Lower lobe of right lung (tissue), 2 donors: ENCODE measurements around the gene CPE. TPM values are rescaled to one million over a fixed set of nuclear protein-coding genes. Genes with fewer than 3 reads are reported as not detected.

ENCODE experiments used
- ATAC-seq, 2 donors: fragments of 200-7000 bp; cut with Tn5 transposase; one replicate each; pipeline ENCODE4 v1.9.1; 2020 to 2022; ENCODE audit warnings: mild to moderate bottlenecking in 2 of 2, moderate library complexity in 2 of 2
- DNase-seq: peaks from one replicate; pipeline ENCODE4 v3.0.0-alpha.2; 2020
- H3K27ac ChIP-seq: fragments of 200-600 bp; one replicate; pipeline ENCODE4 v1.8.0; 2022
- H3K27me3 ChIP-seq: fragments of 200-600 bp; one replicate; pipeline ENCODE4 v1.8.0; 2022; ENCODE audit warnings: low read depth
- H3K36me3 ChIP-seq: fragments of 200-600 bp; one replicate; pipeline ENCODE4 v1.8.0; 2022; ENCODE audit warnings: mild to moderate bottlenecking
- H3K4me1 ChIP-seq: fragments of 200-600 bp; one replicate; pipeline ENCODE4 v1.8.0; 2022
- H3K4me3 ChIP-seq: fragments of 200-600 bp; one replicate; pipeline ENCODE4 v1.8.0; 2022; ENCODE audit warnings: mild to moderate bottlenecking
- H3K9me3 ChIP-seq: fragments of 200-600 bp; one replicate; pipeline ENCODE4 v1.8.0; 2022
- intact Hi-C: fragments of 100-400 bp; cut with DNase I; formaldehyde crosslinking; loops from one replicate; pipeline ENCODE4 v1.11.0; 2022
- microRNA-seq: library from miRNA; unstranded; fragments of <30 nt; microRNA quantifications from one replicate; pipeline ENCODE4 v1.2.0, GENCODE V29; 2020; ENCODE audit warnings: borderline number of aligned reads
- total RNA-seq: library from RNA; stranded (reverse); fragmentation: NEBNext Ultra II Directional; extraction: Animal tissue kit (Norgen Biotek cat#: 25700); gene quantifications from one replicate; pipeline ENCODE4 v1.2.1, GENCODE V29; 2021
- TF ChIP-seq, protein P1 (sequence below): fragments of 200-600 bp; IDR thresholded peaks from one replicate; pipeline ENCODE4 v1.8.0; 2022; ENCODE audit warnings: antibody characterized with exemption, mild to moderate bottlenecking
- donor health status: DM: no; HTN: yes; CAD: no; lungs with severe emphysema.

CPE gene
- total RNA-seq, 1 donor from 2014 or later: 36.9 TPM

- Histone ChIP-seq H3K27ac (no peak overlapping the region), H3K9me3 (no peaks in the 10 kb centered on the region), H3K36me3 (no peaks in the 10 kb centered on the region), H3K4me3 (no peak overlapping the region), H3K27me3 (no peaks in the 10 kb centered on the region), H3K4me1 (no peaks in the 10 kb centered on the region)
- DNase-seq (no peak), ATAC-seq (no peak)
- TF ChIP-seq, protein P1, sequence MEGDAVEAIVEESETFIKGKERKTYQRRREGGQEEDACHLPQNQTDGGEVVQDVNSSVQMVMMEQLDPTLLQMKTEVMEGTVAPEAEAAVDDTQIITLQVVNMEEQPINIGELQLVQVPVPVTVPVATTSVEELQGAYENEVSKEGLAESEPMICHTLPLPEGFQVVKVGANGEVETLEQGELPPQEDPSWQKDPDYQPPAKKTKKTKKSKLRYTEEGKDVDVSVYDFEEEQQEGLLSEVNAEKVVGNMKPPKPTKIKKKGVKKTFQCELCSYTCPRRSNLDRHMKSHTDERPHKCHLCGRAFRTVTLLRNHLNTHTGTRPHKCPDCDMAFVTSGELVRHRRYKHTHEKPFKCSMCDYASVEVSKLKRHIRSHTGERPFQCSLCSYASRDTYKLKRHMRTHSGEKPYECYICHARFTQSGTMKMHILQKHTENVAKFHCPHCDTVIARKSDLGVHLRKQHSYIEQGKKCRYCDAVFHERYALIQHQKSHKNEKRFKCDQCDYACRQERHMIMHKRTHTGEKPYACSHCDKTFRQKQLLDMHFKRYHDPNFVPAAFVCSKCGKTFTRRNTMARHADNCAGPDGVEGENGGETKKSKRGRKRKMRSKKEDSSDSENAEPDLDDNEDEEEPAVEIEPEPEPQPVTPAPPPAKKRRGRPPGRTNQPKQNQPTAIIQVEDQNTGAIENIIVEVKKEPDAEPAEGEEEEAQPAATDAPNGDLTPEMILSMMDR: no peak
- intact Hi-C loops: no loop called here
Measured at GRCh38 chr4:165540206-165540830, 161.5 kb downstream of the CPE start.

- no peak overlapping the region for H3K27ac ChIP-seq
- H3K4me1 ChIP-seq: no peaks in the 10 kb centered on the region
- H3K9me3 ChIP-seq: no peaks in the 10 kb centered on the region
- no peaks in the 10 kb centered on the region for H3K36me3 ChIP-seq
- DNase-seq: no peak
- intact Hi-C loops: no loop called here
- H3K4me3 ChIP-seq: no peak overlapping the region
- ATAC-seq: no peak
- TF ChIP-seq, protein P1: no peak
- no peaks in the 10 kb centered on the region for H3K27me3 ChIP-seq
Measured at GRCh38 chr4:165541851-165542459, 163.1 kb downstream of the CPE start.

- ATAC-seq (no peak), DNase-seq (no peak)
- Histone ChIP-seq H3K9me3 (no peaks in the 10 kb centered on the region), H3K4me1 (no peaks in the 10 kb centered on the region), H3K27ac (no peak overlapping the region), H3K27me3 (no peaks in the 10 kb centered on the region), H3K4me3 (no peak overlapping the region), H3K36me3 (no peaks in the 10 kb centered on the region)
- TF ChIP-seq, protein P1: no peak
- intact Hi-C loops: no loop called here
Measured at GRCh38 chr4:165542476-165542875, 163.7 kb downstream of the CPE start.

Small RNAs within 50 kb of the gene (microRNA-seq; reads per million reads assigned to microRNA genes)
- not detected for gene MIR578

Other genes with a start within 250 kb of the CPE start
- gene KLHL2, start 171.4 kb upstream of the CPE start, total RNA-seq: 37.7 TPM
- 138 TPM for gene MSMO1, start 51.3 kb upstream of the CPE start, total RNA-seq